GM23338 (cell line): ENCODE data around the gene REPIN1.

ENCODE experiments used
- EZH2phosphoT487 ChIP-seq: fragments of 200-600 bp; sonication (generic); IDR thresholded peaks from one replicate; pipeline ENCODE4 v1.8.1; 2018; ENCODE audit warnings: antibody characterized with exemption; ENCODE audit not compliant: unreplicated experiment
- TF ChIP-seq, protein P1 (sequence below): IDR thresholded peaks from 2 replicates; pipeline ENCODE4 v1.6.1; 2016; ENCODE audit warnings: antibody characterized with exemption
- TF ChIP-seq, protein P2 (sequence below): IDR thresholded peaks from one replicate; pipeline ENCODE4 v1.6.1; 2018; ENCODE audit warnings: antibody characterized with exemption; ENCODE audit not compliant: unreplicated experiment

DNA sequence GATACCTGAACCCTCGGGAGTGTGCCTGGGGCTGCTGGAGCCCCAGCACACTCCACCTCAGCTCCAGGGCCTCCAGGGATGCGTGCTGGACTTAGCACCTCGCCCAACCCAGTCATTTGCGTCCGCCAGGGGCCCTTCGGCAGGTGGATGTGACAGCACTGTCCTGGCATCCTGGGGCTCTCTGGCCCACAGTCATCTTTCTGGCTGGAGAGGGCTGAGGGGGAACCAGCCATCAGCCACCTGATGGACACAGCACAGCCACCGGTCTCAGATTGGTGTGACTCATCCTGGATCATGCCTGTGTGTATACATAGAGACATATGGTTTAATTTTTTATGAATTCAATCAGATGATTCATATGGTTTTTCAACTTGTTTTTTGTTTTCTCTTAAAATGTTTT is 21.6 kb downstream of the REPIN1 start:
- TF ChIP-seq, protein P1, sequence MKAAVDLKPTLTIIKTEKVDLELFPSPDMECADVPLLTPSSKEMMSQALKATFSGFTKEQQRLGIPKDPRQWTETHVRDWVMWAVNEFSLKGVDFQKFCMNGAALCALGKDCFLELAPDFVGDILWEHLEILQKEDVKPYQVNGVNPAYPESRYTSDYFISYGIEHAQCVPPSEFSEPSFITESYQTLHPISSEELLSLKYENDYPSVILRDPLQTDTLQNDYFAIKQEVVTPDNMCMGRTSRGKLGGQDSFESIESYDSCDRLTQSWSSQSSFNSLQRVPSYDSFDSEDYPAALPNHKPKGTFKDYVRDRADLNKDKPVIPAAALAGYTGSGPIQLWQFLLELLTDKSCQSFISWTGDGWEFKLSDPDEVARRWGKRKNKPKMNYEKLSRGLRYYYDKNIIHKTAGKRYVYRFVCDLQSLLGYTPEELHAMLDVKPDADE = no peak
- TF ChIP-seq, protein P2, sequence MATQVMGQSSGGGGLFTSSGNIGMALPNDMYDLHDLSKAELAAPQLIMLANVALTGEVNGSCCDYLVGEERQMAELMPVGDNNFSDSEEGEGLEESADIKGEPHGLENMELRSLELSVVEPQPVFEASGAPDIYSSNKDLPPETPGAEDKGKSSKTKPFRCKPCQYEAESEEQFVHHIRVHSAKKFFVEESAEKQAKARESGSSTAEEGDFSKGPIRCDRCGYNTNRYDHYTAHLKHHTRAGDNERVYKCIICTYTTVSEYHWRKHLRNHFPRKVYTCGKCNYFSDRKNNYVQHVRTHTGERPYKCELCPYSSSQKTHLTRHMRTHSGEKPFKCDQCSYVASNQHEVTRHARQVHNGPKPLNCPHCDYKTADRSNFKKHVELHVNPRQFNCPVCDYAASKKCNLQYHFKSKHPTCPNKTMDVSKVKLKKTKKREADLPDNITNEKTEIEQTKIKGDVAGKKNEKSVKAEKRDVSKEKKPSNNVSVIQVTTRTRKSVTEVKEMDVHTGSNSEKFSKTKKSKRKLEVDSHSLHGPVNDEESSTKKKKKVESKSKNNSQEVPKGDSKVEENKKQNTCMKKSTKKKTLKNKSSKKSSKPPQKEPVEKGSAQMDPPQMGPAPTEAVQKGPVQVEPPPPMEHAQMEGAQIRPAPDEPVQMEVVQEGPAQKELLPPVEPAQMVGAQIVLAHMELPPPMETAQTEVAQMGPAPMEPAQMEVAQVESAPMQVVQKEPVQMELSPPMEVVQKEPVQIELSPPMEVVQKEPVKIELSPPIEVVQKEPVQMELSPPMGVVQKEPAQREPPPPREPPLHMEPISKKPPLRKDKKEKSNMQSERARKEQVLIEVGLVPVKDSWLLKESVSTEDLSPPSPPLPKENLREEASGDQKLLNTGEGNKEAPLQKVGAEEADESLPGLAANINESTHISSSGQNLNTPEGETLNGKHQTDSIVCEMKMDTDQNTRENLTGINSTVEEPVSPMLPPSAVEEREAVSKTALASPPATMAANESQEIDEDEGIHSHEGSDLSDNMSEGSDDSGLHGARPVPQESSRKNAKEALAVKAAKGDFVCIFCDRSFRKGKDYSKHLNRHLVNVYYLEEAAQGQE = no peak
- no peak for TF ChIP-seq EZH2phosphoT487
